Hepatocyte (in vitro differentiated cells): ENCODE results near the gene DSG4. TPM values are rescaled to one million over a fixed set of nuclear protein-coding genes. Genes with fewer than 3 reads are reported as not detected.

ENCODE experiments used
- DNase-seq: peaks from one replicate; pipeline ENCODE4 v3.0.0-alpha.2; 2016; ENCODE audit warnings: low spot score
- H2AFZ ChIP-seq: fragments of 200-600 bp; sonication (generic); 2 replicates; pipeline ENCODE4 v1.6.0; 2016; ENCODE audit warnings: antibody characterized with exemption, mild to moderate bottlenecking
- H3K27ac ChIP-seq: fragments of 200-600 bp; sonication (generic); 2 replicates; pipeline ENCODE4 v1.5.1; 2016; ENCODE audit warnings: mild to moderate bottlenecking
- H3K27me3 ChIP-seq: fragments of 200-600 bp; sonication (generic); 2 replicates; pipeline ENCODE4 v1.6.1; 2016
- H3K36me3 ChIP-seq: fragments of 200-600 bp; sonication (generic); replicated peaks from 2 replicates; pipeline ENCODE4 v1.5.1; 2016; ENCODE audit warnings: low read depth; ENCODE audit not compliant: insufficient read depth
- H3K4me1 ChIP-seq: fragments of 200-600 bp; sonication (generic); 2 replicates; pipeline ENCODE4 v1.5.1; 2016; ENCODE audit warnings: mild to moderate bottlenecking, moderate library complexity; ENCODE audit not compliant: insufficient read depth
- H3K4me2 ChIP-seq: fragments of 200-600 bp; sonication (generic); 2 replicates; pipeline ENCODE4 v1.6.0; 2016
- H3K4me3 ChIP-seq: fragments of 200-600 bp; sonication (generic); 2 replicates; pipeline ENCODE4 v1.5.1; 2016; ENCODE audit warnings: mild to moderate bottlenecking
- H3K79me2 ChIP-seq: fragments of 200-600 bp; sonication (generic); 2 replicates; pipeline ENCODE4 v1.6.0; 2017; ENCODE audit warnings: mild to moderate bottlenecking
- H3K9me2 ChIP-seq: fragments of 200-600 bp; sonication (generic); replicated peaks from 2 replicates; pipeline ENCODE4 v1.6.0; 2017; ENCODE audit warnings: mild to moderate bottlenecking; ENCODE audit not compliant: insufficient read depth
- H3K9me3 ChIP-seq: fragments of 200-600 bp; sonication (generic); 2 replicates; pipeline ENCODE4 v1.5.1; 2016; ENCODE audit warnings: low read depth, mild to moderate bottlenecking
- H4K20me1 ChIP-seq: fragments of 200-600 bp; sonication (generic); 2 replicates; pipeline ENCODE4 v1.6.0; 2016; ENCODE audit warnings: mild to moderate bottlenecking; ENCODE audit not compliant: insufficient read depth, poor library complexity, severe bottlenecking
- CTCF ChIP-seq: fragments of 200-600 bp; sonication (generic); IDR thresholded peaks from 2 replicates; pipeline ENCODE4 v1.5.1; 2016; ENCODE audit warnings: antibody characterized with exemption, mild to moderate bottlenecking; ENCODE audit not compliant: poor library complexity
- EZH2 ChIP-seq: fragments of 200-600 bp; sonication (generic); IDR thresholded peaks from 2 replicates; pipeline ENCODE4 v1.6.1; 2016; ENCODE audit warnings: antibody characterized with exemption, mild to moderate bottlenecking, borderline replicate concordance
- EZH2phosphoT487 ChIP-seq: fragments of 200-600 bp; sonication (generic); IDR thresholded peaks from one replicate; pipeline ENCODE4 v1.6.1; 2018; ENCODE audit warnings: antibody characterized with exemption, mild to moderate bottlenecking, low read depth, moderate library complexity; ENCODE audit not compliant: unreplicated experiment, severe bottlenecking
- WGBS: methylation state at CpG from one replicate; pipeline ENCODE4 v1.1.6; 2016; ENCODE audit warnings: low lambda C conversion rate; ENCODE audit errors: missing lambda C conversion rate; 5-methylcytosine and 5-hydroxymethylcytosine counted together
- polyA plus RNA-seq: library from polyadenylated mRNA; unstranded; fragments of >200 nt; fragmentation: Nextera tagmentation; extraction: Ambion mirVana; gene quantifications from 2 replicates; pipeline ENCODE4 v1.2.1, GENCODE V29; 2016
- total RNA-seq: library from RNA; depleted of rRNA; stranded (reverse); fragments of >200 nt; gene quantifications from 2 replicates; pipeline ENCODE4 v1.2.3, GENCODE V29; 2014

The DSG4 gene
- total and polyA plus RNA-seq, 2 experiments from 2014 or later, result 0.23 to 0.41 TPM

GRCh38 chr18:31426021-31426420 lies 49.4 kb downstream of the DSG4 start:
- no peak overlapping the region for H2AFZ ChIP-seq
- H3K4me3 ChIP-seq, result no peak overlapping the region
- no peaks in the 10 kb centered on the region for H3K79me2 ChIP-seq
- no peaks in the 10 kb centered on the region for H4K20me1 ChIP-seq
- H3K4me2 ChIP-seq, result no peak overlapping the region
- peak overlapping the region; percentile 41 for H3K27ac ChIP-seq
- WGBS, result 83% methylated on average over 2 of the region's 2 CpGs
- H3K4me1 ChIP-seq, result no peaks in the 10 kb centered on the region
- no peak for TF ChIP-seq CTCF
- TF ChIP-seq EZH2, result no peak
- no peak for TF ChIP-seq EZH2phosphoT487
- H3K9me2 ChIP-seq, result no peaks in the 10 kb centered on the region
- H3K36me3 ChIP-seq, result no peaks in the 10 kb centered on the region
- H3K27me3 ChIP-seq, result no peaks in the 10 kb centered on the region
- DNase-seq, result no peak
- no peaks in the 10 kb centered on the region for H3K9me3 ChIP-seq

- H4K20me1 ChIP-seq, result no peaks in the 10 kb centered on the region
- no peaks in the 10 kb centered on the region for H3K36me3 ChIP-seq
- TF ChIP-seq CTCF, result no peak
- no peak for TF ChIP-seq EZH2
- no peak for TF ChIP-seq EZH2phosphoT487
- no peaks in the 10 kb centered on the region for H3K9me2 ChIP-seq
- no peaks in the 10 kb centered on the region for H3K79me2 ChIP-seq
- no peak overlapping the region for H2AFZ ChIP-seq
- H3K9me3 ChIP-seq, result no peaks in the 10 kb centered on the region
- peak overlapping the region; percentile 41 for H3K27ac ChIP-seq
- H3K27me3 ChIP-seq, result no peaks in the 10 kb centered on the region
- no peak overlapping the region for H3K4me3 ChIP-seq
- peak overlapping the region; percentile 13 for H3K4me2 ChIP-seq
- 61% methylated on average over 5 of the region's 5 CpGs for WGBS
- H3K4me1 ChIP-seq, result no peaks in the 10 kb centered on the region
- DNase-seq, result no peak
Measured at GRCh38 chr18:31426871-31427406, 50.4 kb downstream of the DSG4 start.

- TF ChIP-seq CTCF (no peak), EZH2 (no peak), EZH2phosphoT487 (no peak)
- Histone ChIP-seq H3K9me3 (no peaks in the 10 kb centered on the region), H3K4me1 (no peaks in the 10 kb centered on the region), H3K79me2 (no peaks in the 10 kb centered on the region), H3K4me2 (no peak overlapping the region), H3K9me2 (no peaks in the 10 kb centered on the region), H3K27me3 (no peaks in the 10 kb centered on the region), H3K36me3 (no peaks in the 10 kb centered on the region), H3K4me3 (no peak overlapping the region), H4K20me1 (no peaks in the 10 kb centered on the region), H3K27ac (no peak overlapping the region), H2AFZ (no peak overlapping the region)
- no peak for DNase-seq
- 44% methylated on average over 1 of the region's 1 CpG for WGBS
Measured at GRCh38 chr18:31428211-31428610, 51.6 kb downstream of the DSG4 start.

GRCh38 chr18:31429623-31430022 lies 53.0 kb downstream of the DSG4 start:
- Histone ChIP-seq H4K20me1 (no peaks in the 10 kb centered on the region), H3K27me3 (no peaks in the 10 kb centered on the region), H3K79me2 (no peaks in the 10 kb centered on the region), H3K27ac (no peak overlapping the region), H3K9me3 (no peaks in the 10 kb centered on the region), H3K4me1 (no peaks in the 10 kb centered on the region), H2AFZ (no peak overlapping the region), H3K36me3 (no peaks in the 10 kb centered on the region), H3K4me3 (no peak overlapping the region), H3K9me2 (no peaks in the 10 kb centered on the region), H3K4me2 (no peak overlapping the region)
- TF ChIP-seq EZH2 (no peak), CTCF (no peak), EZH2phosphoT487 (no peak)
- WGBS, result 51% methylated on average over 2 of the region's 2 CpGs
- DNase-seq, result peak; percentile 31
